Thyroid gland (tissue), 4 donors: ENCODE measurements around the gene COPZ2. TPM values are rescaled to one million over a fixed set of nuclear protein-coding genes. Genes with fewer than 3 reads are reported as not detected.
"Not testable (repeated sequence)": the region's sequence is repeated elsewhere in the genome, so short reads cannot be mapped to it uniquely, and the experiment has no call there.

ENCODE experiments used
- DNase-seq, 2 donors: peaks; one replicate each; pipeline ENCODE4 v3.0.0-alpha.2; 2019
- H3K27ac ChIP-seq, 3 donors: fragments of 200-600 bp; sonication (generic); 1 replicate in 2 of 3; 2 replicates in 1 of 3; pipeline ENCODE4 v1.5.1; 2016 to 2019; ENCODE audit warnings: mild to moderate bottlenecking in 1 of 3, moderate library complexity in 1 of 3
- H3K27me3 ChIP-seq: fragments of 200-600 bp; sonication (generic); one replicate; pipeline ENCODE4 v1.5.1; 2019
- H3K36me3 ChIP-seq, 2 donors: fragments of 200-600 bp; sonication (generic); one replicate each; pipeline ENCODE4 v1.5.1; 2016 to 2019
- H3K4me1 ChIP-seq, 2 donors: fragments of 200-600 bp; sonication (generic); one replicate each; pipeline ENCODE4 v1.5.1; 2017 to 2019
- H3K4me3 ChIP-seq, 3 donors: fragments of 200-600 bp; sonication (generic); replicated peaks in 1 of 3; 1 replicate in 2 of 3; 2 replicates in 1 of 3; pipeline ENCODE4 v1.5.1; 2016; ENCODE audit warnings: mild to moderate bottlenecking in 1 of 3
- H3K9me3 ChIP-seq: fragments of 200-600 bp; sonication (generic); one replicate; pipeline ENCODE4 v1.5.1; 2017
- POLR2A ChIP-seq, 2 donors: fragments of 450-650 bp; IDR thresholded peaks; one replicate each; pipeline ENCODE4 v1.6.1; 2017; ENCODE audit warnings: antibody characterized with exemption in 2 of 2, mild to moderate bottlenecking in 2 of 2, moderate library complexity in 1 of 2
- WGBS, 2 donors: methylation state at CpG; one replicate each; pipeline ENCODE4 v1.1.5; 2017; 5-methylcytosine and 5-hydroxymethylcytosine counted together
- intact Hi-C: fragments of 100-400 bp; cut with DNase I; formaldehyde crosslinking; loops from one replicate; pipeline ENCODE4 v1.15.1; 2023
- total RNA-seq, 4 donors: library from RNA; depleted of rRNA; stranded (reverse); fragments of >200 nt; gene quantifications; one replicate each; pipeline ENCODE4 v1.2.3, GENCODE V29; 2016
- TF ChIP-seq, protein P1 (sequence below), 6 experiments: fragments of 200-600 bp in 3 of 6; fragments of 450-650 bp in 3 of 6; sonication (generic) in 3 of 6; IDR thresholded peaks; one replicate each; pipeline ENCODE4 v1.5.1; 2016 to 2019; ENCODE audit warnings: antibody characterized with exemption in 6 of 6, mild to moderate bottlenecking in 2 of 6, inconsistent platforms in 1 of 6, moderate library complexity in 1 of 6

Gene COPZ2
- total RNA-seq, 4 donors from 2014 or later: 19.3 to 55.8 (median 45.2) TPM

DNA sequence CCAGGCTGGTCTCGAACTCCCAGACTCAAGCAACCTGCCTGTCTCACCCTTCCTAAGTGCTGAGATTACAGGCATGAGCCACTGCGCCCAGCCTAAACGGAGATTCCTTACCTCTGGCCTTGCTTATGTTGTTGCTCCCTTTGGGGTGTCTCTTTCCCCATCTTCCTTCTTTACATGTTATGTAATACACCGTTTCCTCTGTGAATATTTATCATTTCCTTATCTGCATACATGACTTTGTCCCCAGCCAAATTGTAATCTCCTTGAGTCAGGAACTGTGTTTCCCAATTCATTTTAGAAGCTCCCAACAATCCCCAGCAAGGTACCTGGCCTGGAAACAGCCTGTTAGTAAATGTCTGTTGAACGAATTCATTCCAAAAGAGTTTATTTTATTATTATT lies 15.7 kb downstream of the COPZ2 start:
- intact Hi-C loops: no loop called here
- no peaks in the 10 kb centered on the region for H3K36me3 ChIP-seq
- H3K9me3 ChIP-seq: no peaks in the 10 kb centered on the region
- 76 to 86% methylated on average over 5 of the region's 5 CpGs for WGBS, 2 donors
- TF ChIP-seq, protein P1, sequence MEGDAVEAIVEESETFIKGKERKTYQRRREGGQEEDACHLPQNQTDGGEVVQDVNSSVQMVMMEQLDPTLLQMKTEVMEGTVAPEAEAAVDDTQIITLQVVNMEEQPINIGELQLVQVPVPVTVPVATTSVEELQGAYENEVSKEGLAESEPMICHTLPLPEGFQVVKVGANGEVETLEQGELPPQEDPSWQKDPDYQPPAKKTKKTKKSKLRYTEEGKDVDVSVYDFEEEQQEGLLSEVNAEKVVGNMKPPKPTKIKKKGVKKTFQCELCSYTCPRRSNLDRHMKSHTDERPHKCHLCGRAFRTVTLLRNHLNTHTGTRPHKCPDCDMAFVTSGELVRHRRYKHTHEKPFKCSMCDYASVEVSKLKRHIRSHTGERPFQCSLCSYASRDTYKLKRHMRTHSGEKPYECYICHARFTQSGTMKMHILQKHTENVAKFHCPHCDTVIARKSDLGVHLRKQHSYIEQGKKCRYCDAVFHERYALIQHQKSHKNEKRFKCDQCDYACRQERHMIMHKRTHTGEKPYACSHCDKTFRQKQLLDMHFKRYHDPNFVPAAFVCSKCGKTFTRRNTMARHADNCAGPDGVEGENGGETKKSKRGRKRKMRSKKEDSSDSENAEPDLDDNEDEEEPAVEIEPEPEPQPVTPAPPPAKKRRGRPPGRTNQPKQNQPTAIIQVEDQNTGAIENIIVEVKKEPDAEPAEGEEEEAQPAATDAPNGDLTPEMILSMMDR (IDR thresholded peaks at IDR 0.05): no peak
- H3K27ac ChIP-seq: no peak overlapping the region
- H3K4me3 ChIP-seq: no peak overlapping the region
- H3K4me1 ChIP-seq: peaks cover 26 to 32% of the 10 kb centered on the region in 2 donors
- DNase-seq: no peak
- H3K27me3 ChIP-seq: no peaks in the 10 kb centered on the region

DNA sequence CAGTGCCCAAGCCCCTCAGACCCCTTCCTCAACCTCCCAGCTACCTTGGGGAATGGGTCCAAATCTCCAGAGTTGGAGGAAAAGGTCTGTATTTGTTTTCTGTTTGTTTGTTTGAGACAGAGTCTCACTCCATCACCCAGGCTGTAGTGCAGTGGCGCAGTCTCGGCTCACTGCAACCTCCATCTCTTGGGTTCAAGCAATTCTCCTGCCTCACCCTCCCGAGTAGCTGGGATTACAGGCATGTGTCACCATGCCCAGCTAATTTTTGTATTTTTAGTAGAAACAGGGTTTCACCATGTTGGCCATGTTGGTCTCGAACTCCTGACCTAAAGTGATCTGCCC lies 19.8 kb downstream of the COPZ2 start:
- H3K9me3 ChIP-seq, H3K36me3 ChIP-seq, H3K27me3 ChIP-seq, H3K27ac ChIP-seq, DNase-seq, H3K4me1 ChIP-seq, H3K4me3 ChIP-seq: not testable (repeated sequence)
- WGBS, 2 donors: 90% methylated on average over 4 of the region's 4 CpGs
- intact Hi-C loops: loop anchor here (5.0 kb wide), 2 partner anchors 40 to 170 kb away; no protein-coding TSS in a partner anchor

DNA sequence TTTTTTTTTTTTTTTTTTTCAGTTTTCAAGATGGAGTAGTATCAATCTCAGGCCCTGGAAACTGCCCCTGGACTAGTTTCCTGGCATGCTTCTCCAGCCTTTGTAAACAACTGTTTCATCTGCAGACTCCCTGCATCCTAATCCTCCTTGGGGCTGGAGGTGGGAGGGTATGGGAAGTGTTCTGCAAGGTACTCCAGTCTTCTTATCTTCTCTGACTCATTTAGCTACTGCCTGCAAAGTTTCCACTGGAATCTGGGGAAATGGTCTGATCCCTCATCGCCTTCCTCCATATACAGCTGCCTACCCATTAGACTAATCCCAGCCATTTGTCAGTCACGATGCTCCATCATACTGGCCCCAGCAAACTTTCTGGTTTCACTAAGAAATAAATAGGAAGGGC lies 21.5 kb downstream of the COPZ2 start:
- no peaks in the 10 kb centered on the region for H3K36me3 ChIP-seq
- no peaks in the 10 kb centered on the region for H3K9me3 ChIP-seq
- no peaks in the 10 kb centered on the region for H3K27me3 ChIP-seq
- peaks cover 7 to 12% of the 10 kb centered on the region in 2 donors for H3K4me1 ChIP-seq
- no peak overlapping the region for H3K27ac ChIP-seq
- no peak overlapping the region for H3K4me3 ChIP-seq
- TF ChIP-seq, protein P1 (IDR thresholded peaks at IDR 0.05): no peak
- no peak for TF ChIP-seq POLR2A (IDR thresholded peaks at IDR 0.05)
- intact Hi-C loops: loop anchor here (5.0 kb wide), 2 partner anchors 39 to 169 kb away; no protein-coding TSS in a partner anchor
- no peak for DNase-seq
- 79 to 93% methylated on average over 2 of the region's 2 CpGs for WGBS, 2 donors

DNA sequence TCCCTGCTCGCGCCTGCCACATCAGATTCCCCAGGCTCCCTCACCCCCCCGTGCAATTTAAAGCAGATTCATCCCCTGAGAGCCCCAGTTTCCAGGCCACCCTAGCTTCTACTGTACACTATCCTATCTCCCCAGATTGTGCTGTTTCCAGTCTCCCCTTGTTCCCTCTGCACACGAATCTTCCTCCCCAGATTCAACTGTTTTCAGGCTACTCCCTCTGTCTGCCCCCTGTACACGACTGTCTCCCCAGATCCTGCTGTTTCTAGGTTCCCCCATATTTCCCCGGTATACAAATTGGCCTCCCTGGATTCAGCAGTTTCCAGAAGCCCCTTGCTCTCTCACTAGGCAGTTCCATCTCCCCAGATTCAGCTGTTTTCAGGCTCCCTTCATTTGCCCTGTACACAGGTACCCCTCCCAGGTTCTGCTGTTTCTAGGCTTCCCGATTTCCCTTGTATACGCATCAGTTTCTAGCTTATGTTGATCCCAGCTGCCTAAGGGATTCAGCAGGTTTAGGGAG lies 22.9 kb downstream of the COPZ2 start:
- intact Hi-C loops: loop anchor here (5.0 kb wide), 2 partner anchors 37 to 167 kb away; no protein-coding TSS in a partner anchor
- H3K36me3 ChIP-seq: no peaks in the 10 kb centered on the region
- 72 to 74% methylated on average over 8 of the region's 8 CpGs for WGBS, 2 donors
- H3K27ac ChIP-seq: no peak overlapping the region
- H3K9me3 ChIP-seq: no peaks in the 10 kb centered on the region
- H3K27me3 ChIP-seq: no peaks in the 10 kb centered on the region
- no peak overlapping the region for H3K4me3 ChIP-seq
- DNase-seq: no peak
- peaks cover 7 to 12% of the 10 kb centered on the region in 2 donors for H3K4me1 ChIP-seq
- TF ChIP-seq POLR2A (IDR thresholded peaks at IDR 0.05): no peak
- TF ChIP-seq, protein P1 (IDR thresholded peaks at IDR 0.05): no peak

DNA sequence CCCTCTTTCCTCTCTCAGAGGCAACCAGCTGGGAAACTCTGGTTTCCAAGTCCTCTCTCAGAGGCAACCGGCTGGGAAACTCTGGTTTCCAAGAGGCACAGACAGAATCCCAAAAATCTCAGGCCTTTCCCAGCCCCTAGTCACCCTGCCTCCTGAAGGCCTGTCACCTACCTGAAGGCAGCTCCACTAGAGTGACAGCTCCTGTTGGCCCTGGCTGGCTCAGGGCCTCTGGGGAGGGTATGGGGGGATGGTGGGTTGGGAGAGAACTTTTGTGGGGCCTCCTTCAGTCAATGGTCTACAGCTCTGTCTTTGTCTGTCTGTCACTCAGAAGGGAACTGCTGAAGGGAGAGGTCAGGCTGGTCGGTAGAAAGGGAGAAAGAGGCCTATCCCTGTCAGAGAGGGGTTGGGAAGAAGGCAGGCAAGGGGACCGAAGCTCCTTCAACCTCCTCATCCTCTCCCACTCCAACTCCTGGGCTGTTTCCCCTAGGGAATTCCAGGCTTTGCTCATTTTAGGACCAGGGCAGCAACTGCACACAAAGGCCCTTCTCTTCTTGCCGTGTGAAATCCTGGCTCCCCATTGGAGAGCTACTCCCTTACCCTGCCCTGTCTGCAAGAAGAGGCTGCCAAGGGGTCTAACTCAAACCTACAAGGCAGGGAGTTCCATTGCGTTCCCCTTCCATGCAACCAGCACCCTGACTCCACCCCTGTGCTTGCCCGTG lies 23.6 kb downstream of the COPZ2 start:
- intact Hi-C loops: no loop called here
- Histone ChIP-seq H3K4me1 (peaks cover 7 to 12% of the 10 kb centered on the region in 2 donors), H3K27me3 (no peaks in the 10 kb centered on the region), H3K27ac (no peak overlapping the region), H3K4me3 (no peak overlapping the region), H3K36me3 (no peaks in the 10 kb centered on the region), H3K9me3 (no peaks in the 10 kb centered on the region)
- DNase-seq: no peak
- WGBS, 2 donors: 86% methylated on average over 6 of the region's 6 CpGs
- TF ChIP-seq POLR2A (IDR thresholded peaks at IDR 0.05): no peak
- TF ChIP-seq, protein P1 (IDR thresholded peaks at IDR 0.05): no peak
